NOMO-1 treated with DMSO at 0.1 percent for 48 hours (cell line): ENCODE results near the gene CDK14.

ENCODE experiments used
- DNase-seq: peaks from one replicate; lab custom pipeline; 2025; ENCODE audit not compliant: unreplicated experiment; lab: John Stamatoyannopoulos, UW

Gene CDK14

DNA sequence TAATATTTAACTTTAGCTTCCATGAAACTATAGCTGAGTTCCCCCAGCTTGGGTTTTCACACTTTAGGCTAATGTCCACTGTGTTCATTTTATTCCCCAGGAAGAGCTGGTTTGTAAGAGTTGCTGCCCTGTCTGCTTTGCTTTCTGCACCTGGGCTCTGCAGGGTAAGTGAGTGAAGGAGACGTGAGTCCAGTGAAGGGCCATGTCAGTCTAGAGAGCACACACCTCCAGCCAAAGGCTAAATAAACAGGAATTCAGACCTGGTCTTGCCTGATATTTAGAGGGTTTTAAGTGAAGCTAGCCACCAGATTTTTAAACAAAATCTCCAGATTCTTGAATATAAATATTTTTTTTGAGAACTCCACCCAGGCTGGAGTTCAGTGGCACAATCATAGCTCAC is 643.7 kb downstream of the CDK14 start:
- DNase-seq: no peak

- peak; percentile 96 for DNase-seq
Observed at GRCh38 chr7:91240376-91240941, 644.3 kb downstream of the CDK14 start.

DNA sequence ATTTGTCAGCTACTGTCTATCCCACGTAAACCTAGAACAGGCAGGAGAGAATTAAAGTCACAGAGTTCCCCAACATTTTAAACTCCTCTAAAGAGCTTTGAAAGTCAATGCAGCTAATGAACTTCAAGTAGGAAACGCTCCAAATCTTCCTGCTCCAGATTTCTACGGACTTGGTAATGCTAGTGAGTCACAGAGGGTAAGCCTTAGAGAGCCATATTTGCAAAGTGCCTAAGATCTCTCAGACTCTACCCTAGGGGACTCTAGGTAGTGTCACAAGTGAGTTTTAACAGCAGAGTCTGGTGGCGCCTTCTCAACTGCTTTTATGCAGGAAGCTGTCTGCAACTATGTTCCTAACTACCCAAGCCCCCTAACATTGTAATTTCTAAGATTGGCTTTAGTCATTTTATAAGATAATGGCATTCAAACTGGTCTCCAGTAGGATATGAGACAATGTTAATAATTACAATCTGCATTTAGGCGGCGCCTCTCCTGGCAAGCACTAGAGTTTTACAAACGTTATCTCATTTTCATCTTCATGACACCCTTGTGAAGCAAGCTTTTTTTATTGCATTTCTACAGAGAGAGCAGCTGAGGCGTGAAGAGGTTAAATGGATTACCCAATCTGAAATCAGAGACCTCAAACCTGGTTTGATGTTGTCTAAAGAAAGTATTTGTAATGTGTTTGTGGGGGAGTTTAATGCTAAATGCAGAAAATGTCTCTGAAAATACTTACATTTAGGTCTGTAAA is 646.1 kb downstream of the CDK14 start:
- peak; percentile 79 for DNase-seq

GRCh38 chr7:91243591-91244301 is 647.6 kb downstream of the CDK14 start:
- DNase-seq: no peak

- no peak for DNase-seq
Observed at GRCh38 chr7:91247500-91247899, 651.4 kb downstream of the CDK14 start.

DNA sequence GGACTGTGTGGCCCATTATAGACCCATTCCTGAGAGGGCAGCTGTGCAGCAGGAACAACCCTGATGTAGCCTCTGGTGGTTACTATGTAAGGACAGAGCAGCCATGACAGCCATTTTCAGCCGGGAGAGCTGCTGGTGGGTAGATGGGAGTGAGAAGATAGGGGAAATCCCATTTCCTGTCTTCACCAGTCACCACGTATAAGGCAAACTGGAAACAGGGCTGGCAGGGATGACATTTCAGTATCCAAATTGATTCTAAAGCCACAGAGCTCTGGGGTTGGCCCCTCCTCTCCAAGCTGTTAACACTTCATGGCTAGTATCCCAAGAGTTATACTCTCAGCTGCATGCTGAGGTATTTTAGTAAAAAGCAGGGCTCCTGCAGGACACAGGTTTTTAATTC is 652.9 kb downstream of the CDK14 start:
- no peak for DNase-seq

GRCh38 chr7:91249506-91250233 is 653.5 kb downstream of the CDK14 start:
- DNase-seq: no peak

DNA sequence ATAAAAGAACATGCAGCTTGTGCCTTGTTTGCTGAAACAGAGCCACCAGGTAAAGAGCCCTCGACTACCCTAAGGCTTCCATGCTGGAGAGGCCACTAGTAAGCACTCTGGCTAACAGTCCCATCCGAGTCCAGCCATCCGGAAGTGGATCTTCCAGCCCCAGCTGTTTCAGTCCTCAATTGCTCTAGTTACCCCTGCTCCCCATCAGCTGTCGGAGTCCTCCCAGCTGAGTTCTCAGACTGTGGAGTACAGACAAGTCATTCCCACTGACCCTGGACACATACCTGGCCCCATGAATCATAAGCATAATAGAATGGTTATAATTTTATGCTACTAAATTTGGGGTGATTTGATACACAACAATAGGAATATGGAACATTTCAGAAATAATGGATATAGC is 654.6 kb downstream of the CDK14 start:
- no peak for DNase-seq

GRCh38 chr7:91251877-91252276 is 655.8 kb downstream of the CDK14 start:
- DNase-seq: no peak
